ENCODE results near the gene CRISPLD2.

Gene CRISPLD2

GRCh38 chr16:84957192-84957591, 137.4 kb downstream of the CRISPLD2 start:
- TF ChIP-seq CTCF (IDR thresholded peaks at IDR 0.05; ENCODE audit: low read depth, low read length): no peak

GRCh38 chr16:84957792-84958191, 138.0 kb downstream of the CRISPLD2 start:
- no peak for DNase-seq (ENCODE audit: low read depth in 2 of 2)
- TF ChIP-seq CTCF (IDR thresholded peaks at IDR 0.05; ENCODE audit: low read depth, low read length): no peak
- H3K4me3 ChIP-seq (replicated peaks in 1 of 2; ENCODE audit: low read depth in 2 of 2, low read length in 2 of 2): no peak overlapping the region

More at GRCh38 chr16:84957192-84957591, 137.4 kb downstream of the CRISPLD2 start:
- DNase-seq (ENCODE audit: low read depth in 2 of 2): no peak
- no peak overlapping the region for H3K4me3 ChIP-seq (replicated peaks in 1 of 2; ENCODE audit: low read depth in 2 of 2, low read length in 2 of 2)
